ENCODE measurements around the gene PPFIA3. TPM values are rescaled to one million over a fixed set of nuclear protein-coding genes. Genes with fewer than 3 reads are reported as not detected.
A peak's percentile ranks its signal among the peaks of the same experiment; 100 is the strongest.
"Not testable (repeated sequence)": the region's sequence is repeated elsewhere in the genome, so short reads cannot be mapped to it uniquely, and the experiment has no call there.

PPFIA3 gene
- total RNA-seq, 1 donor from 2014 or later, result 4.6 TPM

DNA sequence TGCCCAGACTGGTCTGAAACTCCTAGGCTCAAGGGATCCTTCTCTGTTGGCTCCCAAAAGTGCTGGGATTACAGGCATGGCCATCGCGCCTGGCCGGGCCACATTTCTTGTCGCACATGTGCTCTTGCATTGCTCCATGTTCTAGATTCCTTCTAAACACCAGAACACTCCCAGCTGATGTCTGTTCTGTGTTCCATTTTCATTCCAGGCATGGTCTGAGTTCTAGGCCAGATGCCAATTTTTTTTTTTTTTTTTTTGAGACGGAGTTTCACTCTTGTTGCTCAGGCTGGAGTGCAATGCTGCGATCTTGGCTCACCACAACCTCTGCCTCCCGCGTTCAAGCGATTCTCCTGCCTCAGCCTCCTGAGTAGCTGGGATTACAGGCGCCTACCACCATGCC lies 2.5 kb downstream of the PPFIA3 start:
- not testable (repeated sequence) for DNase-seq (ENCODE audit: extremely low read depth, low read depth, low spot score)

DNA sequence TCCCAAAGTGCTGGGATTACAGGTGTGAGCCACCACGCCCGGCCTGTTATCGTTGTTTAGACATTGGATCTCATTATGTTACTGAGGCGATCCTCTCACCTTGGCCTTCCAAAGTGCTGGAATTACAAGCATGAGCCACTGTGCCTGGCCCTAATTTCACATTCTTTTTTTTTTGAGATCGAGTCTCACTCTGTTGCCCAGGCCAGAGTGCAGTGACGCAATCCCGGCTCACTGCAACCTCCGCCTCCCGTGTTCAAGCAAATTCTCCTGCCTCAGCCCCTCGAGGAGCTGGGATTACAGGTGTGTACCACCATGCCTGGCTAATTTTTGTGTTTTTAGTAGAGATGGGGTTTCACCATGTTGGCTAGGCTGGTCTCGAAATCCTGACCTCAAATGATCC lies 3.9 kb downstream of the PPFIA3 start:
- DNase-seq (ENCODE audit: extremely low read depth, low read depth, low spot score), result not testable (repeated sequence)

DNA sequence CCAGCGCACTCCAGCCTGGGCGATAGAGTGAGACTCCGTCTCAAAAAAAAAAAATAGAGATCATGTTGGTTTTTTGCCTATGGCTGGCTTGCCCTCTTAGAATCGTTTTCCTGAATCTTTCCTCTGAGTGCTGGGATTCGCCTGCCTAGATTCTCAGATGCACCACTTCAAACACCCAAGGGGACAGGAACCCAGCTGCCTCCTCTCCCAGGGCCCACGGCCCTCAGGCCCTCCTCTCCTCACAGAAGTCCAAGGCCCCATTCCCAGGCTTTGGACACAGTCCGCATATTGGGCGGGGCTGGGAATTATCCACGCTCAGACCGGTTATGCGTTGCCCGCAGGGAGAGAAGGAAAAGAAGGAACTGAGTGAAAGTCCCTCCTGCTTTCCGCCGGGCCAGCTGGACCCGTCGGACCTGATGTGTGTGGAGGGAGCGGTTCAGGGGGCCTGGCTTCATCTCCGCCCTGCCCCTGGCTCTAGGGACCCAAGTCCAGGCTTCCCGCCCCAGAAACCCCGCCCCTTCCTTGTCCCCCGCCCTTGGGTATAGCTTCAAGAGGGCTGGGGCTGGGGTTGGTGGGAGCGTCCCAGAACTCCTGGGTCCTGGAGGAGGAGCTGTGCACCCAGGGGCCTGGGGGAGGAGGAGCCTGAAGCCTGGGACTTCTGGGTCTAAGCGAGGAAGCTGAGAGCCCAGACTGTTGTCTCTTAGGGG lies 5.8 kb downstream of the PPFIA3 start:
- DNase-seq (ENCODE audit: extremely low read depth, low read depth, low spot score), result no peak

DNA sequence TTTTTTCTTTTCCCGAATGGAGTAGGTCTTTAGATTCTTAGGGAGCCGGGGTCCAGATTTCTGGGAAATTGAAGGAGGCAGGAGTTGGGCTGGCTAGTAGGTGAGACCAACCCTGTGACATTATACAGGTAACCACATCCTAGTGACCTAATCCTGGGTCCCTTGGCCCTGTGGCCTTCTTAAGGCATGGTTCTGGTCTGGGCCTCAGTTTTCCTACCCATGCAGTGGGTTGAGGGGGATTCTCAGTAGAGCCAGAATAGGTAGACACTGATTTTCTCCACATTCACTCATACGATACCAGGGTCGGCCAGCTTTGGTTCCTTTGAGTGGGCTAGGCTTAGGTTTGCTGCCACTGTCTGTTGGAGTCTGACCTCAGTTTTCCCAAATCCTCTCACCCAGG lies 7.2 kb downstream of the PPFIA3 start:
- no peak for DNase-seq (ENCODE audit: extremely low read depth, low read depth, low spot score)

DNA sequence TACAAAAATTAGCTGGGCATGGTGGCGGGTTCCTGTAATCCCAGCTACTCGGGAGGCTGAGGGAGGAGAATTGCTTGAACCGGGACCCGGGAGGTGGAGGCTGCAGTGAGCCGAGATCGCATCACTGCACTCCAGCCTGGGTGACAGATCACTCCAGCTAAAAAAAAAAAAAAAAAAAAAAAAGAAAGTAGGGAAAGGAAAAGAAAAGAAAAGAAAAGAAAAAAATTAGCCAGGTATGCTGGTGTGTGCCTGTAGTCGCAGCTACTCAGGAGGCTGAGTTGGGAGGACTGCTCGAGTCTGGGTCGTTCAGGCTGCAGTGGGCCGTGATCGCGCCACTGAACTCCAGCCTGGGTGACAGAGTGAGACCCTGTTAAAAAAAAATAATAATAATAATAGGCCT lies 7.9 kb downstream of the PPFIA3 start:
- DNase-seq (ENCODE audit: extremely low read depth, low read depth, low spot score), result not testable (repeated sequence)

DNA sequence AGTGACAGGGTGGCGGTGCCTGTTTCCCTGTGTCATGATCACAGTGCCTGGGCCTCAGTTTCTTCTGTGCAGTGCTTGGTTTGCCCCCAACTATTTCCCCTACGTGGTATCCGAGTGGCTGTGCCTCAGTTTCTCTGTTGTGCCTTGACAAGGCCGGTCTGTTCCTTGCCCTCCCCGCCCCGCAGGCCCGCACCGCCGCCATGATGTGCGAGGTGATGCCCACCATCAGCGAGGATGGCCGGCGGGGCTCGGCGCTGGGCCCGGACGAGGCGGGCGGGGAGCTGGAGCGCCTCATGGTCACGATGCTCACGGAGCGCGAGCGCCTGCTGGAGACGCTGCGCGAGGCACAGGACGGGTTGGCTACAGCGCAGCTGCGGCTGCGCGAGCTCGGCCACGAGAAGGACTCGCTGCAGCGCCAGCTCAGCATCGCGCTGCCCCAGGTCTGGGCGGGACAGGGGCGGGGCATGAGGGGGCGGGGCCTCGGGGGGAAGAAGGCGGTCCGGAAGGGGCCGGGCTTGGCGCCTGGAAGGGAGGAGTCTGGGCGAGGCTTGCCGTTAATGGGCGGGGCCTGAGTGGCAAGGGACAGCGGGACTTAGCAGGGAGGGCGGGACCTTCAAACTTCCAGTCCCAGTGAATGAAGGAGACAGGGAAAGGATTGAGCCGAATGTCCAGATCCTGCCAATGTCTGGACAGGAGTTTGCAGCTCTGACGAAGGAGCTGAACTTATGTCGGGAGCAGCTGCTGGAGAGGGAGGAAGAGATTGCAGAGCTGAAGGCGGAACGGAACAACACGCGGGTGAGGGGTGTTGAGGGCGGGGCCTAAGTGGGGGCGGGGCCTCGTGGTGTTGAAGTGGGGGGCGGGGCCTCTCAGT lies 8.6 kb downstream of the PPFIA3 start:
- no peak for DNase-seq (ENCODE audit: extremely low read depth, low read depth, low spot score)

DNA sequence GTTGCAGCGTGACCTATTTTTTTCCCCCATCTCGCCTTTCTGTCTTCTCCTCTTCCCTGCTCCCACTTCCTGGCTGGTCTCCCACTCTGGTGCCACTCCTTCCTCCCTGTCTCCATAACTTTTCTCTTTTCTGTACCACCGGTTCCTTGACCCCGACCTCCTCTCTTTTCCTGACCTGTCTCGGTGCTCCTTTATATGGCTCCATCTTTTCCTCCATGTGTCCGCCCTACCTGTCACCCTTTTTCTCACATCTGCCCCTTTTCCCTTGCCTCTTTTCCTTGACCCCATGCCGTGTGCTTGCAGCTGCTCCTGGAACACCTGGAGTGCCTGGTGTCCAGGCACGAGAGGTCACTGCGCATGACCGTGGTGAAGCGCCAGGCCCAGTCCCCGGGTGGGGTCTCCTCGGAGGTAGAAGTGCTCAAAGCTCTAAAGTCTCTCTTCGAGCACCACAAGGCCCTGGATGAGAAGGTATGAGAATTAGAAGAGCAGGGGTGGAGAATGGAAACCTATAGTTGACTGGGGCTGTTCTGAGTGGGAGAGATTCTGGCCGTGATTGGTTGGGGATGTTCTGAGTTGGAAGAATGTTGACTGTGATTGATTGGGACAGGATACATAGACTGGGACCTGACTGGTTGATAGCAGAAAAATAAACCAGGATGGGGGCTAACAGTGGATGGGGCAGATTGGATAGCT lies 9.3 kb downstream of the PPFIA3 start:
- DNase-seq (ENCODE audit: extremely low read depth, low read depth, low spot score), result no peak

DNA sequence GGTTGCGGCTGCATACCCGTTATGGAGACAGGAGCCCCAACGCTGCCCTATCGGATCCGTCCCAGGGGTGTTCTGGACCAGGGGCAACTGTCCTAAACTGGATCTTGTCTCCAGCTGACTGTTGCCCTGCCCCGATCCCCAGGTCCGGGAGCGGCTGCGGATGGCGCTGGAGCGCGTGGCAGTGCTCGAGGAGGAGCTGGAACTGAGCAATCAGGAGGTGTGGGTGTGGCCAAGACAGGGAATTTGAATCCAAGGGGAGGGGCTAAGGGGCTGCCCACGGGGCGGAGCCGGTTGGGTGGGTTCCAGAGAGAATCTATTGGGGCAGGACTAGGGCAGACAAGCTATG lies 9.9 kb downstream of the PPFIA3 start:
- no peak for DNase-seq (ENCODE audit: extremely low read depth, low read depth, low spot score)

DNA sequence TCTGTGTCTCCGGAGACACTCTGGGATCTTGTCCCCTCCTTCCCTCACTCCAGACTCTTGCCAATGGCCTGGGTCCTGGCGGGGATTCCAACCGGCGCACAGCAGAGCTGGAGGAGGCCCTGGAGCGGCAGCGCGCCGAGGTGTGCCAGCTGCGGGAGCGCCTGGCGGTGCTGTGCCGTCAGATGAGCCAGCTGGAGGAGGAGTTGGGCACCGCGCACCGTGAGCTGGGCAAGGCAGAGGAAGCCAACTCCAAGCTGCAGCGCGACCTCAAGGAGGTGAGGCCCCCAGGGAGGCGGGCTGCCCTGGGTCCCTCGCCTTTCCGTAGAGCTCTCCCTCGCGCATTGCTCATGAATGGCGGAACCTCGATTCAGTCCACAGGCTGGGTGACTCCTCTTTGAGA lies 11.0 kb downstream of the PPFIA3 start:
- DNase-seq (ENCODE audit: extremely low read depth, low read depth, low spot score), result no peak

DNA sequence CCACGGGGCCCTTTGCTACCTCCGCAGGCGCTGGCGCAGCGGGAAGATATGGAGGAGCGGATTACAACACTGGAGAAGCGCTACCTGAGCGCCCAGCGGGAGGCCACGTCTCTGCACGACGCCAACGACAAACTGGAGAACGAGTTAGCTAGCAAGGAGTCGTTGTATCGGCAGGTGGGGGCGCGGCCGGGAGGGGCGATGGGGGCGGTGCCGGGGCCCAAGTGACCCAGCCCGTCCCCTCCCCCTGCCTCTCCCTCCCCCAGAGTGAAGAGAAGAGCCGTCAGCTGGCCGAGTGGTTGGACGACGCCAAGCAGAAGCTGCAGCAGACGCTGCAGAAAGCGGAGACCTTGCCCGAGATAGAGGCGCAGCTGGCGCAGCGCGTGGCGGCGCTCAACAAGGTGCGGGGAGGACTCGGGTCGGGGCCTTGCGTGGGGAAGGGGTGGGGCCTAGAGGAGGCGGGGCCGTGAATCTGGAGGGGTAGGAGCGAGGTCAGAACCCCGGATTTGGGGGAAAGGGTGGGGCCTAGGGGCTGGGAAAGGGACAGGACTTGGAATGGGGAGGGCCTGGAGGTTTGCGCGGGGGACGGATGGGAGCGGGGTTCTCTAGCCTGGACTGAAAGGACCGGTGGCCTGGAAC lies 13.7 kb downstream of the PPFIA3 start:
- no peak for DNase-seq (ENCODE audit: extremely low read depth, low read depth, low spot score)

DNA sequence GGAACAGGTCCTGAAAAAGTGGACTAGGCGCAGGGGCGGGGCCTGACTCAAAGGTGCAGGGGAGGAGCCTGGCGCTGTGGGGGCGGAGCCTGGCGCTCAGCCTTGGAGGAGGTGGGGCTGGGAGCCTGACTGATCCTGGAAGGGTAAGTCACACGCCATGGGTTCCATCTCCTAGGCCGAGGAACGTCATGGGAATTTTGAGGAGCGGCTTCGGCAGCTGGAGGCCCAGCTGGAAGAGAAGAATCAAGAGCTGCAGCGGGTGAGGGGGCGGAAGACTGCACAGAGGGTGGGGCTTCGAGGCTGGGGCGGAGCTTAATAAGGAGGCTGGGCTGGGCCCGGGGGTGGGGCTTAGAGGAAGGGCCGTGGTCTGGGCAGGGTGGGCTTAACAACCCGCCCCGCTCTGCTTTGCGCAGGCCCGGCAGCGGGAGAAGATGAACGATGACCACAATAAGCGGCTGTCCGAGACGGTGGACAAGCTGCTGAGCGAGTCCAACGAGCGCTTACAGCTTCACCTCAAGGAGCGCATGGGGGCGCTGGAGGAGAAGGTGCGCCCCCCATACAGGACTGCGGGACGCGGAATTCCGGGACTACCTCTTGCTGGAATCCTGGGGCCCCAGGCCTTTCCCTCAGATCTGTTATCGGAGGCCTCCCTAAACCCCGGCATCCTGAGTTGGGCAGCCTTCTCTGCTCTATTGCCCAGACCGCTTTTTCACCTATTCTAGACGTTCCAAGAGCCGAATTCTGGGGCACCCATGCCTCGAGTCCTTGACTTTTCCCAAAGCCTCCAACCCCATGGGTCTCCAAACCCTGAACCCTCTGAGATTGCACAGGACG lies 14.5 kb downstream of the PPFIA3 start:
- DNase-seq (ENCODE audit: extremely low read depth, low read depth, low spot score), result no peak

DNA sequence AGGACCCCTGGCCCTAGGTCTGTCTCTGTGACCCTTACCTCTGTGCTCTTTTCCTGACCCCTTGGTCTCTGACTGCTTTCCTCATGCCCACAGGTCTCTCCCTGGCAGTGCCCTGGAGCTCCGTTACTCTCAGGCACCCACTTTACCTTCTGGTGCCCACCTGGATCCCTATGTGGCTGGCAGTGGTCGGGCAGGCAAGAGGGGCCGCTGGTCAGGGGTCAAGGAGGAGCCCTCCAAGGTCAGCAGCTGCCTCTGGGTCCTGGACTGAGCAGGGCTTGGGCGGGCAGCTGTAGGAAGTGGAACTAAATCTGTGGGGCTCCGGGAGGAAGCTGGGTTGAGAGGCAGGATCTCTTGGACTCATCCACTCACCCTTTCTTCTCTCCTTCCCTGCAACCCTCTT lies 16.3 kb downstream of the PPFIA3 start:
- no peak for DNase-seq (ENCODE audit: extremely low read depth, low read depth, low spot score)

DNA sequence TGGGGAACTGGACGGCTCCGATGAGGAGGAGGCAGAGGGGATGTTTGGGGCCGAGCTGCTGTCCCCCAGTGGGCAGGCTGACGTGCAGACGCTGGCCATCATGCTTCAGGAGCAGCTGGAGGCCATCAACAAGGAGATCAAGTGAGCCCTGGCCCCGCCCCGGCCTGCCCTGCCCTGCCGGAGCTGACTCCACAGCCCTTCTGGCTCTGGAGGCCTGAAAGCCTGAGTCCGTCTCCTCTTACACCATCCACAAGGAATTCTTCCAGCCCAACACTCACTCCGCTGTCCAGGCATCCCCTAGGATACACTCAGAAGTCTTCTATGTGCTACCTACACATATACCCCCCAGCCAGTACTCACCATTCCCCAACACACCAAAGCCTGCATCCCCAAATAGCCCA lies 17.4 kb downstream of the PPFIA3 start:
- DNase-seq (ENCODE audit: extremely low read depth, low read depth, low spot score), result no peak

DNA sequence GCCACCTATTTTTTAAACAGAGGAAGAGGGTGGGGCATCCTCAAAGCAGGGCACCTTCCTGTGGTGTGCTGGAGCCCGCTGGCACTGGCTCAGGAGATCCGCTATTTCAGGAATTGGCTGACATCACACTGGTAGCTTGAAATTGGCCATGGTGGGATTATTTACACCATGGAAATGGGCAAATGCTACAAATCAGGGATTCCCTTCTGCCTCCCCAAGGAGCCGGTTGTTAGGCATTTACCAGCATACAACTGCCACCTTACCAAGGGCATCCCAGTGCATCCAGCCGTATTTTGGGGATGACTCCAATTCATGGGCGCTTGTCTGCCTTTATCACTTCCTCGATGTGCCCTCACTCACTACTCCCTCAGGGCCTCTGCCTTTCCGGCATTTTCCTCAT lies 21.6 kb downstream of the PPFIA3 start:
- DNase-seq (ENCODE audit: extremely low read depth, low read depth, low spot score), result no peak

DNA sequence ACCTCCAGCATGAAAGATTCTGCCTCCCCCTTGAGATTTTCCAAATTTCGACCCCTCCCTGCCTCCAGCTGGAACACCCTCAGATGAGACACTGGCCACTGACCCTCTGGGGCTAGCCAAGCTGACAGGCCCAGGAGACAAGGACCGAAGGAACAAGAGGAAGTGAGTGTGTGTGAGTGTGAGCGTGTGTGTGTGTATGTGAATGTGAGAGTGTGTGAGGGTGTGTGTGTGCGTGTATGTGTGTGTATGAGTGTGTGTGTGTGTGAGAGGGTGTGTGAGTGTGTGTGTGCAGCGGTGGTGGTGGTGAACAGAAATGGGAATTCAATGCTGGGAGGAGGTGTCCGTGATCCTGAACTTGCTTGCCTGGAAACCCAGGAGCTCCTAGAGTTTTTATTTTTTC lies 22.0 kb downstream of the PPFIA3 start:
- DNase-seq (ENCODE audit: extremely low read depth, low read depth, low spot score), result no peak

DNA sequence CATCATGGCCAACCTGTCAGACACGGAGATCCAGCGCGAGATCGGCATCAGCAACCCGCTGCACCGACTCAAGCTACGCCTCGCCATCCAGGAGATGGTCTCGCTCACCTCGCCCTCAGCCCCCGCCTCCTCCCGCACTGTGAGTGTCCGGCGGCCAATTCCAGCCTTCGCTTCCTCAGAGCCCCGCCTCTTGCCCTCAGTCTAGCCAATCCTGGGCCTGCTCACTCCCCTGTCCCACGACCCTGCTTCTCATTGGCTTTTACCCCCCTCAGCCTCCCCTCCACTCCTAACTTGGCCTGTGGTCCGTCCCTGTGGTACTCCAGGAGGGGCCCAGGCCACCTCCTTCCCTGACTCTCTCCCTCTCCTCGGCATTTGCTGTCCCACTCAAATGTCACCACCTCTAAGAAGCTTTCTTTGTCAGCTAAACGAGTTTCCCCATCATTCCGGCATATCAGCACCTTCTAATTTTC lies 23.6 kb downstream of the PPFIA3 start:
- DNase-seq (ENCODE audit: extremely low read depth, low read depth, low spot score), result no peak

DNA sequence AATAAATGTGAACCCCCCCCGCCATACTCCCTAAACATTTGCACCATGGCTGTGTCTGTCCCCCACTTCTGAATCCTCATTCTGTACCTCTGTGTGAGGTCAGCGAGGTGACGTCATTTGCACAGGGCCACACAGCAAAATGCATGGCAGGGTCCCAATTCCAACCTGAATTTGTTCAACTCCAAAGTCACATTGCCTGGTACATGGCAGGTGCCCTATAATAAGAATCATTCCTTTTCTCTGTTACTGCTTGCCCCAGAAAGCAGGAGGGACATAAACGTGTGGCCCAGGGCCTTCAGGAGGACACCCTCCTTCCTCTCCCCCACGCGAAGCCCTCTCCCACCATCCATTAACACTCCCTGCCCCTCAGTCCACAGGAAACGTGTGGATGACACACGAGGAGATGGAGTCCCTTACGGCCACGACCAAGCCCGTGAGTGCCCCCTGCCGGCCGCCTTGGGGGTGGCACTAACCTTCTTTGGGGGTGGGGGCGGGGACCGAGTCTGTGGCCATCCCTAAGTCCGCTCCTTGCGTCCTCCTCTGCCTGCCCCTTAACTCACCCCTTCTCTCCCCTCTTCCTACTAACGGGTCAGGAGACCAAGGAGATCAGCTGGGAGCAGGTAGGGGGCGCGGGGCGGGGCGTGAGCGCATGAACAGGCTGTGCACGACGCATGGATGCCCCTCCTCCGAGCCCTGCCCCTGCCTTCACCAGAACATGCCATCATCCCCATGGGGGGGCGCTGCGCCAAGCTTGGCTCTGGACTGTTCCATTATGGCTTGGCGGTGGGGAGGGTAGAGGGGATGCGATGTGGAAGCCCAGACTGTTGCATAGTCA lies 26.4 kb downstream of the PPFIA3 start:
- DNase-seq (ENCODE audit: extremely low read depth, low read depth, low spot score), result no peak

DNA sequence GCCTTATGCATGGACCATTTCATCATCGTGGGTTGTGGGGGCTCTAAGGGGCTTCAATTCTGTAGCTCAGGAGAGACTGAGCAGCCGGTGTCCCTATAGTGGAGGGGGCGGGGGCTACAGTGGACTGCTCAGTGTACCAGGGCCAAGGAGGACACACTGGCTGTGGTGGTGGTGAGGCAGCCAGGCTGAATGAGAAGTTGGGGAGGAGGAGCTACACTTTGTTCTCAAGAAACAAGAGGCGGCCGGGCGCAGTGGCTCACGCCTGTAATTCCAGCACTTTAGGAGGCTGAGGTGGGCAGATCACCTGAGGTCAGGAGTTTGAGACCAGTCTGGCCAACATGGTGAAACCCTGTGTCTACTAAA lies 27.0 kb downstream of the PPFIA3 start:
- DNase-seq (ENCODE audit: extremely low read depth, low read depth, low spot score), result not testable (repeated sequence)

DNA sequence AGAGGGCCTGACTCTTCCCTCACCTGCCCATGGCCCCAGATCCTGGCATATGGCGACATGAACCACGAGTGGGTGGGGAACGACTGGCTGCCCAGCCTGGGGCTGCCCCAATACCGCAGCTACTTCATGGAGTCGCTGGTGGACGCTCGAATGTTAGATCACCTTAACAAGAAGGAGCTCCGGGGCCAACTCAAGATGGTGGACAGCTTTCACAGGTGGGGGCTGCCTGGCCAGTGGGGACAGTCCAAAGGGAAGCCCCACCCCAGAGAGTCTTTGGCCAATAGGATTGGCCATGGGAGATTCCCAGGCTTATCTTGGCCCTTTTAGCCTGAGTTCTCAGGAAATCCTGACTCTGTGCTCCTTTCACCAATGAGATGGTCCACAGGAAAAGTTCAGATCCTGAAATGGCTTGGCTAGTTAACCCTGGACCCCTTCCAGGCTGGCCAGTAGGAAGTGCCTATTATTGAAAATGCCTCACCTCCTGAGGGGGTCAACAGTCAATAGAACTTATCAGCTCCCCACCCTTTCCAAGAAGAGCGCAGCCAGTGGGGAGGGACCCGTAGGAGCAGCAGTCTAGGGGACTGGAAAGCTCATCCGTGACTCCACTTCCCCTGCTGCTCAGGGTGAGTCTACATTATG lies 28.8 kb downstream of the PPFIA3 start:
- DNase-seq (ENCODE audit: extremely low read depth, low read depth, low spot score), result peak; percentile 45

Measured in glomerular endothelial cell (primary cell).